Peyer's patch (tissue), 4 donors: ENCODE measurements around the gene DYRK4.

Experiments used
- POLR2A ChIP-seq, 2 donors: fragments of 450-650 bp; IDR thresholded peaks; one replicate each; pipeline ENCODE4 v1.5.1; 2017; ENCODE audit warnings: antibody characterized with exemption in 2 of 2, mild to moderate bottlenecking in 2 of 2, moderate library complexity in 2 of 2
- TF ChIP-seq, protein P1 (sequence below), 6 experiments: fragments of 450-650 bp in 4 of 6; fragments of 200-600 bp in 2 of 6; sonication (generic) in 1 of 6; IDR thresholded peaks; one replicate each; pipeline ENCODE4 v1.5.1; 2017 to 2019; ENCODE audit warnings: antibody characterized with exemption in 6 of 6, mild to moderate bottlenecking in 3 of 6, moderate library complexity in 1 of 6

GRCh38 chr12:4545195-4545594 is 16.8 kb upstream of the DYRK4 start:
- TF ChIP-seq, protein P1, sequence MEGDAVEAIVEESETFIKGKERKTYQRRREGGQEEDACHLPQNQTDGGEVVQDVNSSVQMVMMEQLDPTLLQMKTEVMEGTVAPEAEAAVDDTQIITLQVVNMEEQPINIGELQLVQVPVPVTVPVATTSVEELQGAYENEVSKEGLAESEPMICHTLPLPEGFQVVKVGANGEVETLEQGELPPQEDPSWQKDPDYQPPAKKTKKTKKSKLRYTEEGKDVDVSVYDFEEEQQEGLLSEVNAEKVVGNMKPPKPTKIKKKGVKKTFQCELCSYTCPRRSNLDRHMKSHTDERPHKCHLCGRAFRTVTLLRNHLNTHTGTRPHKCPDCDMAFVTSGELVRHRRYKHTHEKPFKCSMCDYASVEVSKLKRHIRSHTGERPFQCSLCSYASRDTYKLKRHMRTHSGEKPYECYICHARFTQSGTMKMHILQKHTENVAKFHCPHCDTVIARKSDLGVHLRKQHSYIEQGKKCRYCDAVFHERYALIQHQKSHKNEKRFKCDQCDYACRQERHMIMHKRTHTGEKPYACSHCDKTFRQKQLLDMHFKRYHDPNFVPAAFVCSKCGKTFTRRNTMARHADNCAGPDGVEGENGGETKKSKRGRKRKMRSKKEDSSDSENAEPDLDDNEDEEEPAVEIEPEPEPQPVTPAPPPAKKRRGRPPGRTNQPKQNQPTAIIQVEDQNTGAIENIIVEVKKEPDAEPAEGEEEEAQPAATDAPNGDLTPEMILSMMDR (IDR thresholded peaks at IDR 0.05), result no peak
- TF ChIP-seq POLR2A (IDR thresholded peaks at IDR 0.05), result no peak
